Adipocyte (in vitro differentiated cells): Measurements from ENCODE around the gene SORCS3.

Experiments
- DNase-seq: peaks from one replicate; pipeline ENCODE4 v3.0.0-alpha.2; 2015; ENCODE audit warnings: low read depth
- H3K27me3 ChIP-seq: replicated peaks from 2 replicates; pipeline ENCODE4 v1.7.0; 2013; ENCODE audit warnings: mild to moderate bottlenecking, low read length, moderate library complexity; ENCODE audit not compliant: control insufficient read depth, insufficient read depth
- H3K36me3 ChIP-seq: 2 replicates; pipeline ENCODE4 v1.7.0; 2013; ENCODE audit warnings: low read length, mild to moderate bottlenecking, moderate library complexity; ENCODE audit not compliant: control insufficient read depth, insufficient read depth, severe bottlenecking
- H3K4me1 ChIP-seq: 2 replicates; pipeline ENCODE4 v1.7.0; 2013; ENCODE audit warnings: mild to moderate bottlenecking, low read length, moderate library complexity; ENCODE audit not compliant: control insufficient read depth, insufficient read depth
- H3K4me3 ChIP-seq: 2 replicates; pipeline ENCODE4 v1.7.0; 2013; ENCODE audit warnings: mild to moderate bottlenecking, low read length, moderate library complexity
- H3K9ac ChIP-seq: 2 replicates; pipeline ENCODE4 v1.7.0; 2013; ENCODE audit warnings: mild to moderate bottlenecking, low read length, moderate library complexity
- H3K9me3 ChIP-seq: 2 replicates; pipeline ENCODE4 v1.7.0; 2013; ENCODE audit warnings: mild to moderate bottlenecking, low read length, moderate library complexity; ENCODE audit not compliant: control insufficient read depth

The SORCS3 gene

DNA sequence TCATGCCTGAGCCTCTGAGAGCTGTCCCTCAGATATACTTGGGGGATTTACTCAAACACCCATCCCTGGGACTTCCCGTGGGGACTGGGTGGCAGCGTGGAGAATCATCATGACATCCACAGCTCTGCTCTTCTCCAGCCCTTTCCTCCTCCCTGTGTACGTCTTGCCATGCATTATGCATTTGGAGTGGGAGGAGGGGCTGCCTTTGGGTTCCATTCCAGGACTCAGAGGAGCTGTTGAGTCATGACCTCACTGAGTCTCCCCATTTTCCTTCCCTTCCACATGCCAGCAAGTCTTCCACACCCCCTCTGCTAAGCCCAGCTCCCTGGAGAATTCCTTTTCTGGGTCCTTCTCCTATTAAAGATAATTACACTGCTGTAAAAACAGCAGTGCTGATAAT, 480.7 kb downstream of the SORCS3 start:
- Histone ChIP-seq H3K9me3 (no peaks in the 10 kb centered on the region), H3K9ac (no peak overlapping the region), H3K4me3 (no peak overlapping the region), H3K4me1 (no peaks in the 10 kb centered on the region), H3K36me3 (no peaks in the 10 kb centered on the region), H3K27me3 (no peaks in the 10 kb centered on the region)
- DNase-seq, result no peak

- no peaks in the 10 kb centered on the region for H3K27me3 ChIP-seq
These were observed 487.0 kb downstream of the SORCS3 start for GRCh38 chr10:105128111-105128510.

GRCh38 chr10:105138358-105138757, 497.3 kb downstream of the SORCS3 start:
- DNase-seq, result no peak
- Histone ChIP-seq H3K36me3 (no peaks in the 10 kb centered on the region), H3K9me3 (no peaks in the 10 kb centered on the region), H3K9ac (no peak overlapping the region), H3K4me1 (no peaks in the 10 kb centered on the region), H3K4me3 (no peak overlapping the region), H3K27me3 (no peaks in the 10 kb centered on the region)

More at GRCh38 chr10:105128111-105128510, 487.0 kb downstream of the SORCS3 start:
- H3K9me3 ChIP-seq, result no peaks in the 10 kb centered on the region
- no peak for DNase-seq
- H3K9ac ChIP-seq, result no peak overlapping the region
- no peaks in the 10 kb centered on the region for H3K4me1 ChIP-seq
- H3K4me3 ChIP-seq, result no peak overlapping the region
- no peaks in the 10 kb centered on the region for H3K36me3 ChIP-seq

DNA sequence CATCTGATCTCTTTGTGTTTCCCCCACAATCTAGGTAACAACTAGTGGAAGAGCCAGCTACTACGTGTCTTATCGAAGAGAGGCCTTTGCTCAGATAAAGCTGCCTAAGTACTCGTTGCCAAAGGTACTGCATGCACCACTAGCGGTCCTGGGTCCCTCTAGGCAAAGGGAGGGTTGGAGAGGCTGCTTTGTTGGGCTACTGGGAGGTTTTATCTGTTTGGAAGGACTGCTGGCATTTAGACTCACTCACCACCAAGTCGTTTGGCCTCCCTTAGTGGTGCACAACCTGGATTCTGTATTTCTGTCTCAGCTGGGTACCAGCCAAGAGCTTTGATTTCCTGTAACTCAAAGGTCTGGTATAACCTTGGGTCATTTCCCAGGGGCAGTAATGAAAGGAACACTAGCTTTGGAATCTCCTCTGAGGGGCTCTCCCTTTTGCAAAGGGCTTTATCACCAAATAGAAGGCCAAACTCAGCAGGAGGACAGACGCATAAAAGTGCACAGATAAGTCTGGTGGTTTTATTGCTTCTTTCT, 498.3 kb downstream of the SORCS3 start:
- H3K9ac ChIP-seq, result no peak overlapping the region
- H3K9me3 ChIP-seq, result no peaks in the 10 kb centered on the region
- no peaks in the 10 kb centered on the region for H3K27me3 ChIP-seq
- H3K36me3 ChIP-seq, result no peaks in the 10 kb centered on the region
- no peak for DNase-seq
- H3K4me1 ChIP-seq, result no peaks in the 10 kb centered on the region
- no peak overlapping the region for H3K4me3 ChIP-seq

DNA sequence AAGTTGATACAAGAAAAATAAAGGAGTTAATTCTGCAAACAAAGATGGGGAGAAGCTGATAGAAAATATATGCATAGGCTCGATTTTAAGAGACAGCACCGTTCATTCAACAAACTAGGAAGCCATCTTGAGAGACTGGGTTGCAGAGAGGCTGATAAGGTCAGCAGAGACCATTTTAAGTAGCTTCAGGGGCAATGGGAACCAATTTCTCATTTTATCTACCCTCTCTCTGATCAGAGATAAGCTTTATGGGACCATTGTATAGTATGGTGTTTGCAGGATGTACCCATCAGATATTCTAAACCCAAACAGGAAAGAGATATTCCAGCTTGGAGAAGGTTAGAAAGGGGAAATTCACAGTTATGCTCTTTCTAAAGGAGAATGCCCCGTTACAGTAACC, 499.5 kb downstream of the SORCS3 start:
- H3K9me3 ChIP-seq, result no peaks in the 10 kb centered on the region
- no peaks in the 10 kb centered on the region for H3K4me1 ChIP-seq
- no peaks in the 10 kb centered on the region for H3K27me3 ChIP-seq
- no peaks in the 10 kb centered on the region for H3K36me3 ChIP-seq
- no peak for DNase-seq
- no peak overlapping the region for H3K4me3 ChIP-seq
- H3K9ac ChIP-seq, result no peak overlapping the region

GRCh38 chr10:105145711-105146110, 504.6 kb downstream of the SORCS3 start:
- Histone ChIP-seq H3K36me3 (no peaks in the 10 kb centered on the region), H3K4me3 (no peak overlapping the region), H3K27me3 (no peaks in the 10 kb centered on the region), H3K9ac (no peak overlapping the region), H3K9me3 (no peaks in the 10 kb centered on the region), H3K4me1 (no peaks in the 10 kb centered on the region)
- DNase-seq, result no peak

DNA sequence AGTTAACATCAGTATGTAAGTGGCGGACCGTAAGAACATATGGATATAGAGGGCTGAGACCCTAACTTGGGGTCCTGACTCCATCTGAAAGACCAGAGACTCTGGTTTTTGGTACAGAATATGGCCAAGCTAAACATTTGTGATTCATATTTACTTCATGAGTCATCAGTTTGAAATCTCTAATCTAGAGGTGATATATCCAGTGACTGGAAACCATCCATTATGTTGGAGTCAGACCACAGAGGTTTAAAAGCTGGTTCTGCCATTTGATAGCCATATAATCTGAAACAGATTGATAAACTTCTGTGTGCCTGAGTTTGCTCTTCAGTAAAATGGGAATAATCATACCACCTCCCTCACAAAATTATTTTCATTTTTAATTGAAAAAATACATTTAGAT, 505.3 kb downstream of the SORCS3 start:
- no peaks in the 10 kb centered on the region for H3K36me3 ChIP-seq
- no peak overlapping the region for H3K9ac ChIP-seq
- H3K4me3 ChIP-seq, result no peak overlapping the region
- no peaks in the 10 kb centered on the region for H3K4me1 ChIP-seq
- DNase-seq, result no peak
- no peaks in the 10 kb centered on the region for H3K9me3 ChIP-seq
- no peaks in the 10 kb centered on the region for H3K27me3 ChIP-seq

DNA sequence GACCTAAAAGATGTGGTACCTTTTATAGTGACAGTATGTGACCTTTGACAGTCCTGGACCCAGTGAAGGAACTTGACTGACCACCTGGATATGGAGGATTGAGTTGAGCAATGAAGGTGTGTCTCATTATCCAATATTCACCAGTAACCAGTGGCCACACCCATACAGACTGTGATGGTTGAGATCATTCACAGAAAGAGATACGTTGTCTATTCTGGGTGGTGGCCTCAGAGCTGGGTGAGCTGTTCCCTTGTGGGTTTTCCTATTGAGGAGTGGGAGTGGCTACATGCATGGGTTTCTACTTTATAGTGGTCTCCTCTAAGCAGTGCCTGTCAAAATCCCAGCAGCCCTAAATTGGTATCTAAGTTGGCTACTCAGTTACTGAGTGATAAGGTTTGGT, 507.4 kb downstream of the SORCS3 start:
- Histone ChIP-seq H3K36me3 (no peaks in the 10 kb centered on the region), H3K9me3 (no peaks in the 10 kb centered on the region)

DNA sequence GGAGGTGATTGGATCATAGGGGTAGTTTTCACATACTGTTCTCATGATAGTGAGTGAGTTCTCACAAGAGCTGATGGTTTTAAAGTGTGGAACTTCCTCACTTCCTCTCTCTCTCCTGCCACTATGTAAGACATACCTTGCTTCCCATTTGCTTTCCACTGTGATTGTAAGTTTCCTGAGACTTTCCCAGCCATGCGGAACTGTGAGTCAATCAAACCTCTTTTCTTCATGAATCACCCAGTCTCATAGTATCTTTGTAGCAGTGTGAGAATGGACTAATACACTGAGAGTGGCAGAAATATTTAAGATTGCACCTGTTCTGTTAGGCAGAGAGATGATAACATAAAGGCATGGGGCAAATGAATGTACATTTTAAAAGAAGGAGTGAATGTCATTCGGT, 507.8 kb downstream of the SORCS3 start:
- Histone ChIP-seq H3K9me3 (no peaks in the 10 kb centered on the region), H3K4me3 (no peak overlapping the region), H3K4me1 (no peaks in the 10 kb centered on the region), H3K27me3 (no peaks in the 10 kb centered on the region), H3K9ac (no peak overlapping the region), H3K36me3 (no peaks in the 10 kb centered on the region)
- DNase-seq, result no peak

More for the DNA sequence above, 507.4 kb downstream of the SORCS3 start:
- H3K27me3 ChIP-seq, result no peaks in the 10 kb centered on the region
- H3K4me1 ChIP-seq, result no peaks in the 10 kb centered on the region
- DNase-seq, result no peak
- H3K4me3 ChIP-seq, result no peak overlapping the region
- H3K9ac ChIP-seq, result no peak overlapping the region

GRCh38 chr10:105149371-105149891, 508.3 kb downstream of the SORCS3 start:
- H3K9me3 ChIP-seq, result no peaks in the 10 kb centered on the region
- no peak for DNase-seq
- no peak overlapping the region for H3K9ac ChIP-seq
- H3K36me3 ChIP-seq, result no peaks in the 10 kb centered on the region
- H3K27me3 ChIP-seq, result no peaks in the 10 kb centered on the region
- H3K4me1 ChIP-seq, result no peaks in the 10 kb centered on the region
- no peak overlapping the region for H3K4me3 ChIP-seq

DNA sequence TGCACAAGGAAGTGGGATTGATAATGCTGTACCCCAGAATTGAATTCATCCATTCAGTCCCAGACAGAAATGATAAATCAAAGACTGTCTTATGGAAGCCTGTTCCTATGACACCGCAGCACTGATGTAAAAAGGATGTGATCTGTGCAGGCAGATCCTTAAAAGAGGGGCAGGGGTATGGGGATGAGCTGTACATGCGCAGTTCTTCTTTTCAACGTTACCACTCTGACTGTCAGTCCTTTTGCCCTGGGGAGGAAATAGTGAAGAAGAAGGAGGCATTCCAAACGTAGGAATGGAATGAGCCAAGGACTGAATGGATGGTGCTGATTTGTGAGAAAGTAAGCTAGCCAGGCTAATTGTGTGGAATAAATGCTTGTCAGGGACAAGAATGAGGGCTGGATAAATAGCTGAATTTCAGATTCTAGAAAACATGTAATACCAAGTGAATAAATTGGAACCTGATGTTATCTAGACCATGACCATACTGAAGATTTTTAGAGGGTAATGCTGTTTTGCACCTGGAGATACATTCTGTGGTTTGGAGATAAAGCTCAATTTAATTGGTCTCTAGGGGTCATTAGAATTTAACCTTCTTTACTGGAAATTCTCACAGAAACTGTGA, 509.3 kb downstream of the SORCS3 start:
- Histone ChIP-seq H3K4me3 (no peak overlapping the region), H3K9me3 (no peaks in the 10 kb centered on the region), H3K27me3 (no peaks in the 10 kb centered on the region), H3K9ac (no peak overlapping the region), H3K36me3 (no peaks in the 10 kb centered on the region), H3K4me1 (no peaks in the 10 kb centered on the region)
- no peak for DNase-seq

GRCh38 chr10:105154736-105155135, 513.6 kb downstream of the SORCS3 start:
- H3K4me3 ChIP-seq, result no peak overlapping the region
- no peak for DNase-seq
- H3K27me3 ChIP-seq, result no peaks in the 10 kb centered on the region
- H3K36me3 ChIP-seq, result no peaks in the 10 kb centered on the region
- no peaks in the 10 kb centered on the region for H3K9me3 ChIP-seq
- no peaks in the 10 kb centered on the region for H3K4me1 ChIP-seq
- no peak overlapping the region for H3K9ac ChIP-seq
